Naive B cell (primary cell): ENCODE results near the gene EPB42. TPM values are rescaled to one million over a fixed set of nuclear protein-coding genes. Genes with fewer than 3 reads are reported as not detected.
"Not testable (repeated sequence)": the region's sequence is repeated elsewhere in the genome, so short reads cannot be mapped to it uniquely, and the experiment has no call there.

Source experiments
- ATAC-seq, 2 donors: fragments of 150-1000 bp; cut with Tn5 transposase; 2 replicates each; pipeline ENCODE4 v1.10.0; 2021; ENCODE audit warnings: low read depth in 2 of 2, mild to moderate bottlenecking in 2 of 2, moderate library complexity in 2 of 2
- DNase-seq: peaks from one replicate; pipeline ENCODE4 v3.0.0; 2022
- H3K27ac Mint-ChIP-seq, 6 donors: one replicate each; pipeline ENCODE4 v1.8.0; 2020 to 2022; ENCODE audit warnings: mild to moderate bottlenecking in 6 of 6, mixed read lengths in 6 of 6, moderate library complexity in 5 of 6, inconsistent platforms in 2 of 6
- H3K27me3 Mint-ChIP-seq, 3 donors: one replicate each; pipeline ENCODE4 v1.8.0; 2021 to 2022; ENCODE audit warnings: mixed read lengths in 3 of 3, mild to moderate bottlenecking in 1 of 3
- H3K36me3 Mint-ChIP-seq, 2 donors: one replicate each; pipeline ENCODE4 v1.8.0; 2020 to 2022; ENCODE audit warnings: mixed read lengths in 2 of 2, inconsistent platforms in 1 of 2, mild to moderate bottlenecking in 1 of 2
- H3K4me1 Mint-ChIP-seq, 3 donors: one replicate each; pipeline ENCODE4 v1.8.0; 2020 to 2022; ENCODE audit warnings: mixed read lengths in 3 of 3, inconsistent platforms in 1 of 3, mild to moderate bottlenecking in 1 of 3, moderate library complexity in 1 of 3
- H3K4me3 Mint-ChIP-seq, 8 donors: one replicate each; pipeline ENCODE4 v1.8.0; 2020 to 2022; ENCODE audit warnings: mild to moderate bottlenecking in 8 of 8, mixed read lengths in 8 of 8, moderate library complexity in 8 of 8, inconsistent platforms in 2 of 8
- H3K9me3 Mint-ChIP-seq, 7 donors: one replicate each; pipeline ENCODE4 v1.8.0; 2020 to 2022; ENCODE audit warnings: mixed read lengths in 7 of 7, mild to moderate bottlenecking in 5 of 7, inconsistent platforms in 2 of 7, moderate library complexity in 1 of 7
- polyA plus RNA-seq, 6 donors: library from polyadenylated mRNA; unstranded; fragments of 300-500 nt; fragmentation: Illumina TruSeq; gene quantifications; one replicate each; pipeline ENCODE4 v1.2.3, GENCODE V29; 2021; ENCODE audit warnings: low read depth in 6 of 6

Gene EPB42
- polyA plus RNA-seq, 6 donors from 2014 or later: 0.17 TPM; not detected in 5

- Mint-ChIP-seq H3K4me3 (peak overlapping the region in 1 of 8 donors; percentile 4), H3K27me3 (peaks cover 5 to 16% (median 14%) of the 10 kb centered on the region in 3 donors), H3K4me1 (peaks cover 7 to 13% (median 10%) of the 10 kb centered on the region in 3 donors), H3K36me3 (no peaks in the 10 kb centered on the region), H3K27ac (peak overlapping the region in 2 of 6 donors; percentile 5 to 43), H3K9me3 (peaks cover 0 to 7% (median 2%) of the 10 kb centered on the region in 7 donors)
- ATAC-seq (peak; percentile 55 to 63), DNase-seq (peak; percentile 11)
Observed at GRCh38 chr15:43204016-43204901, 16.6 kb downstream of the EPB42 start.

DNA sequence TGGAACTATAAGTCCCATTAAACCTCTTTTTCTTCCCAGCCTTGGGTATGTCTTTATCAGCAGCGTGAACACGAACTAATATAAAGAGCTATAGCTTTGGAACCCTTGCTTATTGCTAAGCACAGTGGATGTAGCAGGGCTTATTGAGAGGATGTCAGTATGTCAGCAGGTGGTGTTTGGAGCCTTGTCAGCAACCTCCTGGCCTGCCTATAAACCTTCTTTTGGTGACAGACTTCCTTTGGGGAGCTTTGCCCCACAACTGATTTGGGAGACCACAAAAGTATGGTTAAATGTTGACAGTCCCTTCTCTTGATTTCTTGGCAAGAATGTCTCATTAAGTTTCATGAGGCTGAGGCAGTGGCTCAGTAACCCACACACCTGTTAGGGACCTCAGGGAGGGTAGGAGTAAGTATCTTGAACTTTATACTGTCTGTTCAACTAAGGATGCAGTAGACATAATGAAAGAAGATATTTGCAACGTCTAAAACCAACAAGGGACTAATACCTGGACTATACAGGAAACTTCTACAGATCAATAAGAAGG lies 20.8 kb downstream of the EPB42 start:
- H3K4me3 Mint-ChIP-seq: no peak overlapping the region
- DNase-seq (no peak), ATAC-seq (no peak)
- H3K27ac Mint-ChIP-seq: peak overlapping the region in 1 of 6 donors; percentile 17
- H3K36me3 Mint-ChIP-seq: peaks cover 18 to 23% of the 10 kb centered on the region in 2 donors
- peaks cover 22 to 29% (median 22%) of the 10 kb centered on the region in 3 donors for H3K4me1 Mint-ChIP-seq
- peaks cover 0 to 16% (median 10%) of the 10 kb centered on the region in 7 donors for H3K9me3 Mint-ChIP-seq
- no peaks in the 10 kb centered on the region for H3K27me3 Mint-ChIP-seq

DNA sequence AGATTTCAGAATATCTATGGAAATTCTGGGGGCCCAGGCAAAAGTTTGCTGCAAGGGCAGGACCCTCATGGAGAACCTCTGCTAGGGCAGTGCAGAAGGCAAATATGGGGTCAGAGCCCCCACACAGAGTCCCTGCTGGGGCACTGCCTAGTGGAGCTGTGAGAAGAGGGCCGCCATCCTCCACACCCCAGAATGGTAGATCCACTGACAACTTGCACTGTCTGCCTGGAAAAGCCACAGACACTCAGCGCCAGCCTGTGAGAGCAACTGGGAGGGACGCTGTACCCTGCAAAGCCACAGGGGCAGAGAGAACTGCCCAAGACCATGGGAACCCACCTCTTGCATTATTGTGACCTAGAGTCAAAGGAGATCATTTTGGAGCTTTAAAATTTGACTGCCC lies 21.8 kb downstream of the EPB42 start:
- Mint-ChIP-seq H3K4me3 (no peak overlapping the region), H3K9me3 (peaks cover 0 to 16% (median 10%) of the 10 kb centered on the region in 7 donors), H3K36me3 (peaks cover 18 to 28% of the 10 kb centered on the region in 2 donors), H3K4me1 (peaks cover 13 to 23% (median 16%) of the 10 kb centered on the region in 3 donors), H3K27me3 (no peaks in the 10 kb centered on the region), H3K27ac (no peak overlapping the region)
- ATAC-seq (no peak), DNase-seq (no peak)

- DNase-seq, ATAC-seq, H3K27ac Mint-ChIP-seq, H3K4me3 Mint-ChIP-seq, H3K27me3 Mint-ChIP-seq: not testable (repeated sequence)
- Mint-ChIP-seq H3K4me1 (peaks cover 12 to 22% (median 15%) of the 10 kb centered on the region in 3 donors), H3K9me3 (peaks cover 0 to 16% (median 10%) of the 10 kb centered on the region in 7 donors), H3K36me3 (peaks cover 18 to 28% of the 10 kb centered on the region in 2 donors)
Observed at GRCh38 chr15:43198556-43198955, 22.3 kb downstream of the EPB42 start.

DNA sequence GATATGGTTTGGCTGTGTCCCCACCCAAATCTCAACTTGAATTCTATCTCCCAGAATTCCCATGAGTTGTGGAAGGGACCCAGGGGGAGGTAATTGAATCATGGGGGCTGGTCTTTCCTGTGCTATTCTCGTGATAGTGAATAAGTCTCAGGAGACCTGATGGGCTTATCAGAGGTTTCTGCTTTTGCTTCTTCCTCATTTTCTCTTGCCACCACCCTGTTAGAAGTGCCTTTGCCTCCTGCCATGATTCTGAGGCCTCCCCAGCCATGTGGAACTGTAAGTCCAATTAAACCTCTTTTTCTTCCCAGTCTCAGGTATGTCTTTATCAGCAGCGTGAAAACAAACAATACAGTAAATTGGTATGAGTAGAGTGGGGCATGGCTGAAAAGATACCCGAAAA lies 23.0 kb downstream of the EPB42 start:
- Mint-ChIP-seq H3K4me1 (peaks cover 12 to 22% (median 16%) of the 10 kb centered on the region in 3 donors), H3K4me3 (peak overlapping the region in 3 of 8 donors; percentile 2 to 62 (median 21)), H3K36me3 (peaks cover 20 to 30% of the 10 kb centered on the region in 2 donors), H3K27ac (peak overlapping the region in 5 of 6 donors; percentile 67 to 87 (median 77)), H3K9me3 (peaks cover 0 to 16% (median 10%) of the 10 kb centered on the region in 7 donors)
- H3K27me3 Mint-ChIP-seq, ATAC-seq, DNase-seq: not testable (repeated sequence)

DNA sequence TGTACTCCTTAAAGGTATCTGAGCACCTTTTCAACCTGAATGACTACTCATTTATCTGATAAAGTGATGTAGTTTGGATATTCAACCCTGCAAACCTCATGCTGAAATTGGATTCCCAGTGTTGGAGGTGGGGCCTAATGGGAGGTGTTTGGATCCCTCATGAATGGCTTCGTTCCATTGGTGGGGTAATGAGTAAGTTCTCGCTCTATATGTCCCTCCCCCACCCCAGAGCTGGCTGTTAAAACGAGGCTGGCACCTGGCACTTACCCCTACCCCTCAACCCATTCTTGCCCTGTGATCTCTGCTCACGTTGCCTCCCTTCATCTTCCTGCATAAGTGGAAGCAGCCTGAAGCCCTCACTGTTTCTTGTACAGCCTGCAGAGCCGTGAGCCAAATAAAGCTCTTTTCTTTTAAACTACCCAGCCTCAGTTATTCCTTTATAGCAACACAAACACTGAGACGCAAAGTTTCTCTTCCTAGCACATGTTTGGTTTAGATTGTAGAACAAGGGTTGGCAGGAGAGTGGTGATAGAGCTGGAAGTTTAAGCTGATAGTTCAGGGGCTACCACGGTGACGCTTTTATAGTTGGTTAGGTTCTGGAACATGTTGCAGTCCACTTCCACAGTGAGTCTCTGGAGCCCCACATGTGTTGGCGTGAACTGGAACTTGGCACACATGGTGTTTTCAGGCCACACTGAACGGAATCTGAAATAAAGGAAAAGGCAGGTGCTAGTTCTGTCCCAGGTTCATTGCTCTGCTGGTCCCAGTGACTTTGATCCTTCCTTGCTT lies 23.9 kb downstream of the EPB42 start:
- Mint-ChIP-seq H3K9me3 (peaks cover 0 to 16% (median 10%) of the 10 kb centered on the region in 7 donors), H3K36me3 (peaks cover 26 to 34% of the 10 kb centered on the region in 2 donors), H3K27ac (peak overlapping the region in 2 of 6 donors; percentile 72 to 81), H3K27me3 (no peaks in the 10 kb centered on the region), H3K4me3 (peak overlapping the region in 1 of 8 donors; percentile 33), H3K4me1 (peaks cover 12 to 20% (median 17%) of the 10 kb centered on the region in 3 donors)
- ATAC-seq: no peak
- no peak for DNase-seq

DNA sequence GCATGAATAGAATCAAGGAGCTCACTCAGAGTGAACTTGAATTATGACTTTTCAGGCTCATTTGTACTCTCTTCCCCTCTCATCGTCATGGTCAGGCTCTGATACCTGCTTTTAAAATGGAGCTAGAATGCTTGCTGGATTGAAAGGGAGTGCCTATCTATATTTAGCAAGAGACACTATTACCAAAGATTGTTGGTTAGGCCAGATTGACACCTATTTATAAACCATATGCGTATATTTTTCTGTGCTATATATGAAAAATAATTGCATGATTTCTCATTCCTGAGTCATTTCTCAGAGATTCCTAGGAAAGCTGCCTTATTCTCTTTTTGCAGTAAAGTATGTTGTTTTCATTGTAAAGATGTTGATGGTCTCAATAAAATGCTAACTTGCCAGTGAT lies 26.0 kb downstream of the EPB42 start:
- H3K4me3 Mint-ChIP-seq: peak overlapping the region in 1 of 8 donors; percentile 15
- DNase-seq: no peak
- peak overlapping the region in 1 of 6 donors; percentile 32 for H3K27ac Mint-ChIP-seq
- peaks cover 0 to 14% (median 10%) of the 10 kb centered on the region in 7 donors for H3K9me3 Mint-ChIP-seq
- ATAC-seq: no peak
- H3K36me3 Mint-ChIP-seq: peaks cover 43 to 46% of the 10 kb centered on the region in 2 donors
- H3K4me1 Mint-ChIP-seq: peaks cover 17 to 20% (median 19%) of the 10 kb centered on the region in 3 donors
- H3K27me3 Mint-ChIP-seq: no peaks in the 10 kb centered on the region

- DNase-seq: no peak
Observed at GRCh38 chr15:43193710-43194109, 27.1 kb downstream of the EPB42 start.

DNA sequence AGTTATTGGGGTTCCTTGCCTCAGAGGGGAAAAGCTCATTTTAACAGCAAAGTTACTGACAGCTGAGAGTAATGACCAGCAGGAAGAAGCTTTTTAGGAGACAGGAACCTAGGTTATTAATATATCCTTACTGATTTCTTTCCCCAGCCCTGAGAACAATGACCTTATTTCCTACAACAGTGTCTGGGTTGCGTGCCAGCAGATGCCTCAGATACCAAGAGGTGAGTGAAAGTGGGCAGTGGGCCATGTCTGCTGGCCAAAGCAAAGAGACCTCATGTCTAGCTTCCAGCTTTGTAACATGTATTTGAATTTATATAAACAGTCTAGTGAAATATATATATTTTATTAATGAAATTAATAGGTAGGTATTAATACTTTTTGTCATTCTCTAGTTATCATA lies 30.6 kb downstream of the EPB42 start:
- peaks cover 28 to 36% (median 29%) of the 10 kb centered on the region in 3 donors for H3K4me1 Mint-ChIP-seq
- H3K27me3 Mint-ChIP-seq: no peaks in the 10 kb centered on the region
- H3K4me3 Mint-ChIP-seq: no peak overlapping the region
- ATAC-seq: no peak
- peaks cover 25 to 33% of the 10 kb centered on the region in 2 donors for H3K36me3 Mint-ChIP-seq
- no peaks in the 10 kb centered on the region for H3K9me3 Mint-ChIP-seq
- H3K27ac Mint-ChIP-seq: peak overlapping the region in 1 of 6 donors; percentile 38
- no peak for DNase-seq

More at GRCh38 chr15:43193710-43194109, 27.1 kb downstream of the EPB42 start:
- ATAC-seq: no peak
- peaks cover 0 to 11% (median 9%) of the 10 kb centered on the region in 7 donors for H3K9me3 Mint-ChIP-seq
- no peak overlapping the region for H3K27ac Mint-ChIP-seq
- H3K4me3 Mint-ChIP-seq: no peak overlapping the region
- no peaks in the 10 kb centered on the region for H3K27me3 Mint-ChIP-seq
- H3K36me3 Mint-ChIP-seq: peaks cover 46 to 51% of the 10 kb centered on the region in 2 donors
- H3K4me1 Mint-ChIP-seq: peaks cover 21 to 27% (median 26%) of the 10 kb centered on the region in 3 donors

DNA sequence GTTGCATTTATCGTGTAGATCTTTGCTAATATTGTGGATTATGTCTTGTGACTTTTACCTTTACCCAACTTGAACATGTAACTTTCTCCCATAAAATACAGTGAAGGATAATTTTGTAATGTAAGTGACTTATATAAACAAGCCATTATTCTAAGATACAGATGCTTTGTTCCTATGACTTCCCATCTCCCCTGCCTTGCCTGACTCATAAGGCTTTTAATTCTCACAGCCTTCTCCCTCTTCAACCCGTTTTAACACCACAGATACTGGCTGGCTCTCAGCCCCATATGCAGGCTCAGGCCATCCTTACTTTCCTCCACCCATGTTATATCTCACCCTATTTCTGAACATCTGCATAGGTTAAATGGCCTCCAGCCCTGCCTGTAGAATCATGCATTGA lies 31.5 kb downstream of the EPB42 start:
- peaks cover 33 to 45% (median 34%) of the 10 kb centered on the region in 3 donors for H3K4me1 Mint-ChIP-seq
- H3K27ac Mint-ChIP-seq: peak overlapping the region in 3 of 6 donors; percentile 3 to 68 (median 38)

GRCh38 chr15:43187544-43188155 lies 33.2 kb downstream of the EPB42 start:
- peak overlapping the region in 5 of 6 donors; percentile 37 to 97 (median 78) for H3K27ac Mint-ChIP-seq
- DNase-seq (peak; percentile 26), ATAC-seq (no peak)
- H3K27me3 Mint-ChIP-seq: no peaks in the 10 kb centered on the region
- H3K9me3 Mint-ChIP-seq: no peaks in the 10 kb centered on the region
- peaks cover 15 to 36% of the 10 kb centered on the region in 2 donors for H3K36me3 Mint-ChIP-seq
- H3K4me1 Mint-ChIP-seq: peaks cover 34 to 44% (median 35%) of the 10 kb centered on the region in 3 donors
- H3K4me3 Mint-ChIP-seq: peak overlapping the region in 7 of 8 donors; percentile 62 to 97 (median 76)

More for the DNA sequence above, 31.5 kb downstream of the EPB42 start:
- DNase-seq (no peak), ATAC-seq (no peak)
- Mint-ChIP-seq H3K4me3 (peak overlapping the region in 1 of 8 donors; percentile 23), H3K9me3 (no peaks in the 10 kb centered on the region), H3K36me3 (peaks cover 18 to 33% of the 10 kb centered on the region in 2 donors), H3K27me3 (no peaks in the 10 kb centered on the region)

- H3K36me3 Mint-ChIP-seq: peaks cover 6 to 25% of the 10 kb centered on the region in 2 donors
- ATAC-seq: peak; percentile 11 to 30
- H3K27me3 Mint-ChIP-seq: no peaks in the 10 kb centered on the region
- no peak for DNase-seq
- H3K9me3 Mint-ChIP-seq: no peaks in the 10 kb centered on the region
- H3K4me1 Mint-ChIP-seq: peaks cover 31 to 41% (median 31%) of the 10 kb centered on the region in 3 donors
- H3K27ac Mint-ChIP-seq: peak overlapping the region; percentile 95 to 99 (median 97)
- peak overlapping the region; percentile 94 to 97 (median 96) for H3K4me3 Mint-ChIP-seq
Observed at GRCh38 chr15:43186003-43186353, 34.8 kb downstream of the EPB42 start.
